Measurements from ENCODE around the gene BRCA1.
"Not testable (repeated sequence)": the region's sequence is repeated elsewhere in the genome, so short reads cannot be mapped to it uniquely, and the experiment has no call there.

The BRCA1 gene

GRCh38 chr17:43134774-43135453 is 9.8 kb upstream of the BRCA1 start:
- no peak for FAIRE-seq

GRCh38 chr17:43133439-43133838 is 8.3 kb upstream of the BRCA1 start:
- FAIRE-seq; DNase-seq (ENCODE audit: insufficient read length, low spot score): not testable (repeated sequence)

More at GRCh38 chr17:43134774-43135453, 9.8 kb upstream of the BRCA1 start:
- DNase-seq (ENCODE audit: insufficient read length, low spot score) = no peak

GRCh38 chr17:43132117-43132516 is 7.0 kb upstream of the BRCA1 start:
- FAIRE-seq (no peak), DNase-seq (ENCODE audit: insufficient read length, low spot score) (no peak)

- FAIRE-seq (no peak), DNase-seq (ENCODE audit: insufficient read length, low spot score) (no peak)
These were observed 4.5 kb upstream of the BRCA1 start for GRCh38 chr17:43129671-43130010.

GRCh38 chr17:43127333-43127876 is 2.2 kb upstream of the BRCA1 start:
- not testable (repeated sequence) for DNase-seq (ENCODE audit: insufficient read length, low spot score); FAIRE-seq

- no peak for FAIRE-seq
- no peak for DNase-seq (ENCODE audit: insufficient read length, low spot score)
These were observed 1.7 kb upstream of the BRCA1 start for GRCh38 chr17:43126911-43127290.

GRCh38 chr17:43125967-43126910 is 1.1 kb upstream of the BRCA1 start:
- no peak for DNase-seq (ENCODE audit: insufficient read length, low spot score)
- no peak for FAIRE-seq

- FAIRE-seq = no peak
- no peak for DNase-seq (ENCODE audit: insufficient read length, low spot score)
These were observed 6.2 kb downstream of the BRCA1 start for GRCh38 chr17:43118679-43119615.

GRCh38 chr17:43114151-43114552 is 11.0 kb downstream of the BRCA1 start:
- FAIRE-seq (no peak), DNase-seq (ENCODE audit: insufficient read length, low spot score) (no peak)

- DNase-seq (ENCODE audit: insufficient read length, low spot score) (no peak), FAIRE-seq (no peak)
These were observed 18.6 kb downstream of the BRCA1 start for GRCh38 chr17:43106552-43106951.

- DNase-seq (ENCODE audit: insufficient read length, low spot score) = no peak
- no peak for FAIRE-seq
These were observed 20.0 kb downstream of the BRCA1 start for GRCh38 chr17:43105146-43105545.

- peak; percentile 28 for FAIRE-seq
These were observed 20.5 kb downstream of the BRCA1 start for GRCh38 chr17:43104665-43105064.

GRCh38 chr17:43095364-43095763 is 29.8 kb downstream of the BRCA1 start:
- not testable (repeated sequence) for DNase-seq (ENCODE audit: insufficient read length, low spot score); FAIRE-seq

More at GRCh38 chr17:43104665-43105064, 20.5 kb downstream of the BRCA1 start:
- DNase-seq (ENCODE audit: insufficient read length, low spot score) = no peak

- no peak for FAIRE-seq
- no peak for DNase-seq (ENCODE audit: insufficient read length, low spot score)
These were observed 30.9 kb downstream of the BRCA1 start for GRCh38 chr17:43094129-43094835.

GRCh38 chr17:43092901-43093300 is 32.3 kb downstream of the BRCA1 start:
- DNase-seq (ENCODE audit: insufficient read length, low spot score) (no peak), FAIRE-seq (no peak)

- no peak for FAIRE-seq
These were observed 35.1 kb downstream of the BRCA1 start for GRCh38 chr17:43090022-43090421.

GRCh38 chr17:43085474-43085873 is 39.7 kb downstream of the BRCA1 start:
- FAIRE-seq = no peak

More at GRCh38 chr17:43090022-43090421, 35.1 kb downstream of the BRCA1 start:
- no peak for DNase-seq (ENCODE audit: insufficient read length, low spot score)

GRCh38 chr17:43079641-43080302 is 45.4 kb downstream of the BRCA1 start:
- no peak for FAIRE-seq
- DNase-seq (ENCODE audit: insufficient read length, low spot score) = no peak

More at GRCh38 chr17:43085474-43085873, 39.7 kb downstream of the BRCA1 start:
- DNase-seq (ENCODE audit: insufficient read length, low spot score) = no peak

- FAIRE-seq = no peak
- DNase-seq (ENCODE audit: insufficient read length, low spot score) = no peak
These were observed 50.3 kb downstream of the BRCA1 start for GRCh38 chr17:43074869-43075268.
